A549 (cell line): Measurements from ENCODE around the gene KNOP1. TPM values are rescaled to one million over a fixed set of nuclear protein-coding genes. Genes with fewer than 3 reads are reported as not detected.

Experiments used
- ATAC-seq, 2 experiments: fragments of 200-7000 bp in 1 of 2; fragments of >200 bp in 1 of 2; cut with Nextera tagmentation in 1 of 2; cut with Tn5 transposase in 1 of 2; 3 replicates each; pipeline versions ENCODE4 v1.8.0 to v1.9.1; 2018 to 2020; ENCODE audit warnings: mild to moderate bottlenecking in 1 of 2, moderate library complexity in 1 of 2
- CTCF ChIA-PET: fragments of 300-600 bp; sonication (Branson Sonifier 250); formaldehyde crosslinking; extraction: SDS; loops from one replicate; lab custom pipeline; 2021; ENCODE audit warnings: antibody characterized with exemption, inconsistent platforms; lab: Yijun Ruan, JAX
- POLR2A ChIA-PET: fragments of 350-600 bp; formaldehyde crosslinking; extraction: SDS; loops from one replicate; lab custom pipeline; 2021; ENCODE audit warnings: antibody characterized with exemption, inconsistent platforms; lab: Yijun Ruan, JAX
- DNase-seq, 2 experiments: peaks; one replicate each; pipeline versions ENCODE4 v3.0.0 to v3.0.0-alpha.2; 2011 to 2016; ENCODE audit warnings: low read depth in 1 of 2, low spot score in 1 of 2
- FAIRE-seq: peaks from 2 replicates; lab custom pipeline; 2011; peaks lifted over from hg19 to GRCh38; lab: Jason Lieb, UNC
- H3K27ac ChIP-seq, 2 experiments: fragments of >200 bp; sonication (Bioruptor Twin); formaldehyde crosslinking; 3 replicates each; pipeline ENCODE4 v1.5.1; 2016 to 2017
- H3K4me1 ChIP-seq: fragments of >200 bp; sonication (Bioruptor Twin); formaldehyde crosslinking; 3 replicates; pipeline ENCODE4 v1.6.1; 2016
- H3K4me2 ChIP-seq: fragments of >200 bp; sonication (Bioruptor Twin); formaldehyde crosslinking; 3 replicates; pipeline ENCODE4 v1.6.1; 2016
- H3K4me3 ChIP-seq: fragments of >200 bp; sonication (Bioruptor Twin); formaldehyde crosslinking; 3 replicates; pipeline ENCODE4 v1.5.1; 2016
- H3K9me3 ChIP-seq: fragments of >200 bp; sonication (Bioruptor Twin); formaldehyde crosslinking; 3 replicates; pipeline ENCODE4 v1.6.1; 2016
- CBX8 ChIP-seq: fragments of 200-600 bp; sonication (generic); IDR thresholded peaks from 2 replicates; pipeline ENCODE4 v1.6.1; 2016
- CEBPB ChIP-seq, 2 experiments: fragments of >200 bp in 1 of 2; sonication (Bioruptor Twin) in 1 of 2; formaldehyde crosslinking in 1 of 2; IDR thresholded peaks; 2 replicates each; pipeline ENCODE4 v1.6.1; 2012 to 2016
- EHF ChIP-seq: fragments of 250-450 bp; sonication (Bioruptor Pico); IDR thresholded peaks from 2 replicates; pipeline ENCODE4 v1.5.0; 2020; ENCODE audit warnings: mild to moderate bottlenecking
- EP300 ChIP-seq, 2 experiments: fragments of >200 bp; sonication (Bioruptor Twin); formaldehyde crosslinking; IDR thresholded peaks; 2 replicates in 1 of 2; 3 replicates in 1 of 2; pipeline ENCODE4 v1.6.1; 2016 to 2017
- ESRRA ChIP-seq: fragments of 150-350 bp; IDR thresholded peaks from 2 replicates; pipeline ENCODE4 v1.6.1; 2014; ENCODE audit warnings: mild to moderate bottlenecking, low read length, borderline replicate concordance
- FOSB ChIP-seq: fragments of 250-450 bp; sonication (Bioruptor Pico); IDR thresholded peaks from 2 replicates; pipeline ENCODE4 v1.5.0; 2020; ENCODE audit warnings: mild to moderate bottlenecking, moderate library complexity
- HDAC2 ChIP-seq: fragments of 200-600 bp; sonication (generic); IDR thresholded peaks from 2 replicates; pipeline ENCODE4 v1.6.1; 2016
- HOXB13 ChIP-seq: fragments of 250-450 bp; sonication (Bioruptor Pico); IDR thresholded peaks from 2 replicates; pipeline ENCODE4 v1.5.0; 2020; ENCODE audit warnings: low read depth, mild to moderate bottlenecking, moderate library complexity
- JUN ChIP-seq, 2 experiments: fragments of >200 bp; sonication (Bioruptor Twin); formaldehyde crosslinking; IDR thresholded peaks; 2 replicates in 1 of 2; 3 replicates in 1 of 2; pipeline ENCODE4 v1.6.1; 2016 to 2017
- MYC ChIP-seq: IDR thresholded peaks from 2 replicates; pipeline ENCODE4 v1.6.1; 2012; ENCODE audit warnings: mild to moderate bottlenecking, inconsistent platforms, low read length, improper control_type of control experiment, borderline replicate concordance
- NFE2L2 ChIP-seq: fragments of 150-350 bp; conservative IDR thresholded peaks from 2 replicates; pipeline ENCODE4 v1.6.1; 2014; ENCODE audit warnings: low read length
- NR3C1 ChIP-seq: fragments of >200 bp; sonication (Bioruptor Twin); formaldehyde crosslinking; IDR thresholded peaks from 3 replicates; pipeline ENCODE4 v1.6.1; 2017
- POLR2AphosphoS2 ChIP-seq: conservative IDR thresholded peaks from 2 replicates; pipeline ENCODE4 v1.6.1; 2012; ENCODE audit warnings: low read length, improper control_type of control experiment, inconsistent platforms
- RAD21 ChIP-seq, 2 experiments: fragments of >200 bp in 1 of 2; sonication (Bioruptor Twin) in 1 of 2; formaldehyde crosslinking in 1 of 2; IDR thresholded peaks in 1 of 2; conservative IDR thresholded peaks in 1 of 2; 2 replicates in 1 of 2; 3 replicates in 1 of 2; pipeline ENCODE4 v1.6.1; 2012 to 2018; ENCODE audit warnings: inconsistent platforms in 1 of 2
- RCOR1 ChIP-seq: fragments of 150-350 bp; IDR thresholded peaks from 2 replicates; pipeline ENCODE4 v1.6.1; 2014; ENCODE audit warnings: antibody characterized with exemption, low read length, low read depth
- RFX5 ChIP-seq: fragments of 450-650 bp; IDR thresholded peaks from 2 replicates; pipeline ENCODE4 v1.7.1; 2014; ENCODE audit warnings: antibody characterized with exemption, mild to moderate bottlenecking, moderate library complexity
- RNF2 ChIP-seq: fragments of 200-600 bp; sonication (generic); IDR thresholded peaks from 2 replicates; pipeline ENCODE4 v1.6.1; 2016; ENCODE audit warnings: low read depth, mild to moderate bottlenecking, antibody characterized with exemption, moderate library complexity, borderline replicate concordance
- TFCP2L1 ChIP-seq: fragments of 250-450 bp; sonication (Bioruptor Pico); IDR thresholded peaks from 2 replicates; pipeline ENCODE4 v1.5.0; 2021; ENCODE audit warnings: mild to moderate bottlenecking
- WGBS: methylation state at CpG from one replicate; pipeline ENCODE4 v1.1.6; 2017; ENCODE audit errors: missing lambda C conversion rate; 5-methylcytosine and 5-hydroxymethylcytosine counted together
- polyA plus RNA-seq, 4 experiments: library from polyadenylated mRNA; depleted of rRNA in 3 of 4; stranded (reverse); fragments of >200 nt; fragmentation: RNase III in 1 of 4; extraction: RNeasy Plus Mini Kit Qiagen cat#74134 plus additional on column Dnase treatment in 1 of 4; gene quantifications; 2 replicates in 3 of 4; 3 replicates in 1 of 4; pipeline ENCODE4 v1.2.3, GENCODE V29; 2011 to 2017
- TF ChIP-seq, protein P1 (sequence below): fragments of >200 bp; sonication (Bioruptor Twin); formaldehyde crosslinking; IDR thresholded peaks from 3 replicates; pipeline ENCODE4 v1.5.1; 2016
- TF ChIP-seq, protein P2 (sequence below): fragments of >200 bp; sonication (Bioruptor Twin); formaldehyde crosslinking; IDR thresholded peaks from 2 replicates; pipeline ENCODE4 v1.6.1; 2016
- TF ChIP-seq, protein P3 (sequence below): fragments of 200-600 bp; sonication (generic); IDR thresholded peaks from 2 replicates; pipeline ENCODE4 v1.6.1; 2016; ENCODE audit warnings: antibody characterized with exemption, mild to moderate bottlenecking, moderate library complexity
- TF ChIP-seq, protein P4 (sequence below): IDR thresholded peaks from 2 replicates; pipeline ENCODE4 v1.6.1; 2012; ENCODE audit warnings: low read depth, borderline replicate concordance

Gene KNOP1
- polyA plus RNA-seq, 2 of the 4 experiments (the other 2 are of a cell fraction) = 38.2 to 44.8 TPM

DNA sequence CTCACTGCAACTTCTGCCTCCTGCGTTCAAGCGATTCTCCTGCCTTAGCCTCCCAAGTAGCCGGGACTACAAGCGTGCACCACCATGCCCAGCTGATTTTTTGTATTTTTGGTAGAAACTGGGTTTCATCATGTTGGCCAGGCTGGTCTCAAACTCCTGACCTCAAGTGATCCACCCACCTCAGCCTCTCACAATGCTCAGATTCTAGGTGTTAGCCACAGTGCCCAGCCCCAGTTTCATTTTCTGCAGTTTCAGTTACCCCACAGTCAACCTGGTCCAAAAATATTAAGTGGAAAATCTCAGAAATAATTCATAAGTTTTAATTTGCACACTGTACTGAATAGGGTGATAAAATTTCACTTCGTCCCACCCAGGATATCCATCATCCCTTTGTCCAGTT lies 28.7 kb downstream of the KNOP1 start:
- H3K9me3 ChIP-seq = no peaks in the 10 kb centered on the region
- WGBS = 96% methylated on average over 5 of the region's 5 CpGs
- TF ChIP-seq NFE2L2 (no peak), RAD21 (conservative IDR thresholded peaks at IDR 0.05 in 1 of 2, IDR thresholded peaks at IDR 0.05 in 1 of 2) (no peak), HDAC2 (no peak), RCOR1 (no peak), JUN (IDR thresholded peaks at IDR 0.05) (no peak)
- TF ChIP-seq, protein P1, sequence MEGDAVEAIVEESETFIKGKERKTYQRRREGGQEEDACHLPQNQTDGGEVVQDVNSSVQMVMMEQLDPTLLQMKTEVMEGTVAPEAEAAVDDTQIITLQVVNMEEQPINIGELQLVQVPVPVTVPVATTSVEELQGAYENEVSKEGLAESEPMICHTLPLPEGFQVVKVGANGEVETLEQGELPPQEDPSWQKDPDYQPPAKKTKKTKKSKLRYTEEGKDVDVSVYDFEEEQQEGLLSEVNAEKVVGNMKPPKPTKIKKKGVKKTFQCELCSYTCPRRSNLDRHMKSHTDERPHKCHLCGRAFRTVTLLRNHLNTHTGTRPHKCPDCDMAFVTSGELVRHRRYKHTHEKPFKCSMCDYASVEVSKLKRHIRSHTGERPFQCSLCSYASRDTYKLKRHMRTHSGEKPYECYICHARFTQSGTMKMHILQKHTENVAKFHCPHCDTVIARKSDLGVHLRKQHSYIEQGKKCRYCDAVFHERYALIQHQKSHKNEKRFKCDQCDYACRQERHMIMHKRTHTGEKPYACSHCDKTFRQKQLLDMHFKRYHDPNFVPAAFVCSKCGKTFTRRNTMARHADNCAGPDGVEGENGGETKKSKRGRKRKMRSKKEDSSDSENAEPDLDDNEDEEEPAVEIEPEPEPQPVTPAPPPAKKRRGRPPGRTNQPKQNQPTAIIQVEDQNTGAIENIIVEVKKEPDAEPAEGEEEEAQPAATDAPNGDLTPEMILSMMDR = no peak
- no peaks in the 10 kb centered on the region for H3K4me1 ChIP-seq
- H3K4me2 ChIP-seq = no peak overlapping the region
- CTCF ChIA-PET = interaction anchor here (0.6 to 1.3 kb wide), 5 partner anchors 8 to 195 kb away, joined by 3 to 4 read pairs (median 3); partner anchors contain the start of gene GPRC5B
- no peak overlapping the region for H3K4me3 ChIP-seq
- DNase-seq = no peak
- POLR2A ChIA-PET = no interaction called here
- no peak overlapping the region for H3K27ac ChIP-seq
- ATAC-seq = no peak
- no peak for FAIRE-seq

DNA sequence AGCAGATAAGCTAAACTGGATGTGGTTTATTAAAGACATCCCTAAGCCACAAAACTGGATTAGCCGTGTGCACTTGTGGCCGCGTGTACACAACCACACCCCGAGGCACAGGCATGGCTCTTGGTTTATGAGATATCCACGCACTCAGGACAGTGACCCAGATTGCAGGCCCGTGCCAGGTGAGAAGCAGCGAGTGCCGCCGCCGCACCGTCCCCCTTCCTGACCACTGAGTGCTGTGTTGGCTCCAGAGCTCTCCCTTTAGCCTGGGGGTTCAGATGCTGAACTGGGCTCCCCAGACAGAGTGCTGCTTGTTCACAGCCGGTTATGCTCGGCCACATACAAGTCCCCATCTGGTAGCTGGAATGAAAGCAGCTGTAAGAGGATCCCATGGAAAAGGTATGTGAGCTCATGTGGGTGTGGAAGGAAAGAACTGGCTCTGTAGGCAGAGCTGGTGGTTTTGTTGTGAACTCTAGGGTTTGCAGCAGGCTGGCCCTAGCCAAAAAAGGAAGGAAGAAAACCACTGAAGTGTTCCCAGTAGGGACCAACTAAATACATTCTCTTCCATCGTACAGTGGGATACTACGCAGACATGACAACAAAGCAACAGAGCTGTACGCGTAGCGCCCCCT lies 29.5 kb downstream of the KNOP1 start:
- no peaks in the 10 kb centered on the region for H3K9me3 ChIP-seq
- H3K4me3 ChIP-seq = no peak overlapping the region
- no peaks in the 10 kb centered on the region for H3K4me1 ChIP-seq
- CTCF ChIA-PET = interaction anchor here (0.6 to 1.3 kb wide), 6 partner anchors 29 to 198 kb away, joined by 3 to 4 read pairs (median 3); partner anchors contain the start of gene GPRC5B
- no peak overlapping the region for H3K4me2 ChIP-seq
- TF ChIP-seq EP300 (IDR thresholded peaks at IDR 0.05) (no peak), RFX5 (no peak), TFCP2L1 (CRISPR knock-in tag) (no peak), RNF2 (no peak), RCOR1 (no peak), HOXB13 (CRISPR knock-in tag) (no peak), CBX8 (no peak), CEBPB (IDR thresholded peaks at IDR 0.05) (no peak), POLR2AphosphoS2 (no peak), MYC (no peak), EHF (no peak), ESRRA (no peak), NR3C1 (no peak), FOSB (CRISPR knock-in tag) (no peak)
- TF ChIP-seq, protein P1 = no peak
- TF ChIP-seq, protein P2, sequence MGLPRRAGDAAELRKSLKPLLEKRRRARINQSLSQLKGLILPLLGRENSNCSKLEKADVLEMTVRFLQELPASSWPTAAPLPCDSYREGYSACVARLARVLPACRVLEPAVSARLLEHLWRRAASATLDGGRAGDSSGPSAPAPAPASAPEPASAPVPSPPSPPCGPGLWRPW = no peak
- TF ChIP-seq, protein P3, sequence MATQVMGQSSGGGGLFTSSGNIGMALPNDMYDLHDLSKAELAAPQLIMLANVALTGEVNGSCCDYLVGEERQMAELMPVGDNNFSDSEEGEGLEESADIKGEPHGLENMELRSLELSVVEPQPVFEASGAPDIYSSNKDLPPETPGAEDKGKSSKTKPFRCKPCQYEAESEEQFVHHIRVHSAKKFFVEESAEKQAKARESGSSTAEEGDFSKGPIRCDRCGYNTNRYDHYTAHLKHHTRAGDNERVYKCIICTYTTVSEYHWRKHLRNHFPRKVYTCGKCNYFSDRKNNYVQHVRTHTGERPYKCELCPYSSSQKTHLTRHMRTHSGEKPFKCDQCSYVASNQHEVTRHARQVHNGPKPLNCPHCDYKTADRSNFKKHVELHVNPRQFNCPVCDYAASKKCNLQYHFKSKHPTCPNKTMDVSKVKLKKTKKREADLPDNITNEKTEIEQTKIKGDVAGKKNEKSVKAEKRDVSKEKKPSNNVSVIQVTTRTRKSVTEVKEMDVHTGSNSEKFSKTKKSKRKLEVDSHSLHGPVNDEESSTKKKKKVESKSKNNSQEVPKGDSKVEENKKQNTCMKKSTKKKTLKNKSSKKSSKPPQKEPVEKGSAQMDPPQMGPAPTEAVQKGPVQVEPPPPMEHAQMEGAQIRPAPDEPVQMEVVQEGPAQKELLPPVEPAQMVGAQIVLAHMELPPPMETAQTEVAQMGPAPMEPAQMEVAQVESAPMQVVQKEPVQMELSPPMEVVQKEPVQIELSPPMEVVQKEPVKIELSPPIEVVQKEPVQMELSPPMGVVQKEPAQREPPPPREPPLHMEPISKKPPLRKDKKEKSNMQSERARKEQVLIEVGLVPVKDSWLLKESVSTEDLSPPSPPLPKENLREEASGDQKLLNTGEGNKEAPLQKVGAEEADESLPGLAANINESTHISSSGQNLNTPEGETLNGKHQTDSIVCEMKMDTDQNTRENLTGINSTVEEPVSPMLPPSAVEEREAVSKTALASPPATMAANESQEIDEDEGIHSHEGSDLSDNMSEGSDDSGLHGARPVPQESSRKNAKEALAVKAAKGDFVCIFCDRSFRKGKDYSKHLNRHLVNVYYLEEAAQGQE = no peak
- TF ChIP-seq, protein P4, sequence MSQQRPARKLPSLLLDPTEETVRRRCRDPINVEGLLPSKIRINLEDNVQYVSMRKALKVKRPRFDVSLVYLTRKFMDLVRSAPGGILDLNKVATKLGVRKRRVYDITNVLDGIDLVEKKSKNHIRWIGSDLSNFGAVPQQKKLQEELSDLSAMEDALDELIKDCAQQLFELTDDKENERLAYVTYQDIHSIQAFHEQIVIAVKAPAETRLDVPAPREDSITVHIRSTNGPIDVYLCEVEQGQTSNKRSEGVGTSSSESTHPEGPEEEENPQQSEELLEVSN = no peak
- WGBS = 93% methylated on average over 16 of the region's 18 CpGs
- POLR2A ChIA-PET = no interaction called here
- H3K27ac ChIP-seq = no peak overlapping the region
- DNase-seq (no peak), ATAC-seq (no peak), FAIRE-seq (no peak)
